Upper lobe of left lung (tissue), 4 donors: ENCODE data around the gene EYA4.

Source experiments
- CTCF ChIP-seq, 6 experiments: fragments of 450-650 bp in 4 of 6; fragments of 200-600 bp in 2 of 6; sonication (generic) in 2 of 6; IDR thresholded peaks; one replicate each; pipeline ENCODE4 v1.5.1; 2016 to 2019; ENCODE audit warnings: antibody characterized with exemption in 6 of 6
- EP300 ChIP-seq, 4 donors: sonication (generic); formaldehyde crosslinking; IDR thresholded peaks; one replicate each; pipeline ENCODE4 v1.5.1; 2017; ENCODE audit warnings: antibody characterized with exemption in 4 of 4, control low read depth in 2 of 4
- POLR2A ChIP-seq, 4 donors: fragments of 450-650 bp; IDR thresholded peaks; one replicate each; pipeline ENCODE4 v1.5.1; 2016 to 2017; ENCODE audit warnings: antibody characterized with exemption in 4 of 4, mild to moderate bottlenecking in 2 of 4
- POLR2AphosphoS5 ChIP-seq, 2 donors: sonication (generic); formaldehyde crosslinking; IDR thresholded peaks; one replicate each; pipeline ENCODE4 v1.5.1; 2017; ENCODE audit warnings: antibody characterized with exemption in 2 of 2

- TF ChIP-seq CTCF (IDR thresholded peaks at IDR 0.05): no peak
- TF ChIP-seq POLR2AphosphoS5 (IDR thresholded peaks at IDR 0.05): no peak
- no peak for TF ChIP-seq POLR2A (IDR thresholded peaks at IDR 0.05)
- no peak for TF ChIP-seq EP300 (IDR thresholded peaks at IDR 0.05)
Observed at GRCh38 chr6:133550026-133550425, 308.9 kb downstream of the EYA4 start.
